Measurements from ENCODE around the gene DNAJB8. TPM values are rescaled to one million over a fixed set of nuclear protein-coding genes. Genes with fewer than 3 reads are reported as not detected.

Gene DNAJB8
- total RNA-seq, 1 experiment from 2014 or later: not detected

GRCh38 chr3:128468285-128468790 is 1.6 kb upstream of the DNAJB8 start:
- H4K8ac ChIP-seq (replicated peaks; ENCODE audit: insufficient read length, low read depth, low read length): no peak overlapping the region
- no peak overlapping the region for H4K5ac ChIP-seq (ENCODE audit: insufficient read length, low read depth, low read length)
- H4K91ac ChIP-seq (ENCODE audit: insufficient read length, low read depth, low read length): no peak overlapping the region
- H2BK15ac ChIP-seq (ENCODE audit: low read depth, low read length): no peak overlapping the region
- H3T11ph ChIP-seq (ENCODE audit: low read length): no peak overlapping the region
- no CpG with 5 or more reads among the region's 17 CpGs for WGBS (ENCODE audit: extremely low coverage, insufficient read length, low lambda C conversion rate)
- no peak overlapping the region for H3K14ac ChIP-seq (ENCODE audit: insufficient read depth, low read length)
- H2AFZ ChIP-seq (ENCODE audit: low read length): no peak overlapping the region
- DNase-seq: no peak
- no peak overlapping the region for H3K27ac ChIP-seq (ENCODE audit: insufficient read length, low read depth, low read length)
- no peak overlapping the region for H3K9ac ChIP-seq (ENCODE audit: extremely low read depth, insufficient read length, low read length)
- no peak overlapping the region for H3K23ac ChIP-seq (ENCODE audit: insufficient read length, low read depth, low read length)
- H3K79me1 ChIP-seq (ENCODE audit: insufficient read depth, low read depth, low read length, poor library complexity, severe bottlenecking): no peaks in the 10 kb centered on the region
- no peak overlapping the region for H2BK20ac ChIP-seq (ENCODE audit: low read depth, low read length, poor library complexity, severe bottlenecking)
- no peak overlapping the region for H3K4me3 Mint-ChIP-seq
- no peaks in the 10 kb centered on the region for H3K9me3 ChIP-seq (ENCODE audit: control insufficient read depth, low read depth, low read length)
- H3K27ac Mint-ChIP-seq: no peak overlapping the region
- H2BK12ac ChIP-seq (ENCODE audit: insufficient read length, low read depth, low read length): no peak overlapping the region
- H3K4me1 Mint-ChIP-seq: peaks cover 9 to 19% of the 10 kb centered on the region in 2 experiments
- no peaks in the 10 kb centered on the region for H3K23me2 ChIP-seq (ENCODE audit: insufficient read length, low read depth, low read length, poor library complexity, severe bottlenecking)
- TF ChIP-seq, protein P1, sequence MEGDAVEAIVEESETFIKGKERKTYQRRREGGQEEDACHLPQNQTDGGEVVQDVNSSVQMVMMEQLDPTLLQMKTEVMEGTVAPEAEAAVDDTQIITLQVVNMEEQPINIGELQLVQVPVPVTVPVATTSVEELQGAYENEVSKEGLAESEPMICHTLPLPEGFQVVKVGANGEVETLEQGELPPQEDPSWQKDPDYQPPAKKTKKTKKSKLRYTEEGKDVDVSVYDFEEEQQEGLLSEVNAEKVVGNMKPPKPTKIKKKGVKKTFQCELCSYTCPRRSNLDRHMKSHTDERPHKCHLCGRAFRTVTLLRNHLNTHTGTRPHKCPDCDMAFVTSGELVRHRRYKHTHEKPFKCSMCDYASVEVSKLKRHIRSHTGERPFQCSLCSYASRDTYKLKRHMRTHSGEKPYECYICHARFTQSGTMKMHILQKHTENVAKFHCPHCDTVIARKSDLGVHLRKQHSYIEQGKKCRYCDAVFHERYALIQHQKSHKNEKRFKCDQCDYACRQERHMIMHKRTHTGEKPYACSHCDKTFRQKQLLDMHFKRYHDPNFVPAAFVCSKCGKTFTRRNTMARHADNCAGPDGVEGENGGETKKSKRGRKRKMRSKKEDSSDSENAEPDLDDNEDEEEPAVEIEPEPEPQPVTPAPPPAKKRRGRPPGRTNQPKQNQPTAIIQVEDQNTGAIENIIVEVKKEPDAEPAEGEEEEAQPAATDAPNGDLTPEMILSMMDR (conservative IDR thresholded peaks at IDR 0.05): no peak
- no peaks in the 10 kb centered on the region for H3K79me2 ChIP-seq (ENCODE audit: insufficient read depth, low read length)
- no peak overlapping the region for H2BK5ac ChIP-seq (ENCODE audit: insufficient read length, low read length)
- no peak overlapping the region for H3K18ac ChIP-seq (ENCODE audit: insufficient read length, low read depth, low read length)
- H3K4ac ChIP-seq (ENCODE audit: low read depth, low read length): no peak overlapping the region
- H3K27me3 ChIP-seq (ENCODE audit: insufficient read depth, low read length): peaks cover 15% of the 10 kb centered on the region; the same call in 1 of the 2 replicates
- no peak overlapping the region for H2BK120ac ChIP-seq (ENCODE audit: low read depth, low read length, poor library complexity, severe bottlenecking)
- no peak overlapping the region for H3K56ac ChIP-seq (ENCODE audit: insufficient read length, low read depth, low read length)
- no peaks in the 10 kb centered on the region for H4K20me1 ChIP-seq (ENCODE audit: control insufficient read depth, insufficient read depth, insufficient read length)
- no peaks in the 10 kb centered on the region for H3K4me1 ChIP-seq (ENCODE audit: insufficient read depth, low read length)
- H3K9me3 Mint-ChIP-seq: peaks cover 0 to 2% of the 10 kb centered on the region in 2 experiments; a peak in 2 of 5 replicates
- peaks cover 92% of the 10 kb centered on the region for H3K27me3 Mint-ChIP-seq (ENCODE audit: low read depth)
- H2AK5ac ChIP-seq (ENCODE audit: insufficient read length, low read length): no peak overlapping the region
- no peak overlapping the region for H3K4me2 ChIP-seq (ENCODE audit: insufficient read depth, insufficient read length, low read length)
- no peaks in the 10 kb centered on the region; a peak in 2 of 7 replicates for H3K36me3 Mint-ChIP-seq (ENCODE audit: insufficient read depth in 1 of 3, low read depth in 3 of 3)

Data from H9 (cell line).